Measurements from ENCODE around the gene EP400. TPM values are rescaled to one million over a fixed set of nuclear protein-coding genes. Genes with fewer than 3 reads are reported as not detected.
A peak's percentile ranks its signal among the peaks of the same experiment; 100 is the strongest.
"Not testable (repeated sequence)": the region's sequence is repeated elsewhere in the genome, so short reads cannot be mapped to it uniquely, and the experiment has no call there.

EP400 gene
- total RNA-seq, 1 experiment from 2014 or later = 61.7 TPM

GRCh38 chr12:132079695-132080094 is 130.0 kb downstream of the EP400 start:
- no peak overlapping the region for H2BK120ac ChIP-seq (ENCODE audit: low read depth, low read length, poor library complexity, severe bottlenecking)
- no peak overlapping the region for H3K23ac ChIP-seq (ENCODE audit: insufficient read length, low read depth, low read length)
- H3T11ph ChIP-seq (ENCODE audit: low read length) = no peak overlapping the region
- no peaks in the 10 kb centered on the region for H3K79me2 ChIP-seq (ENCODE audit: insufficient read depth, low read length)
- H3K4me2 ChIP-seq (ENCODE audit: insufficient read depth, insufficient read length, low read length) = no peak overlapping the region
- no peak overlapping the region for H2BK12ac ChIP-seq (ENCODE audit: insufficient read length, low read depth, low read length)
- H2BK20ac ChIP-seq (ENCODE audit: low read depth, low read length, poor library complexity, severe bottlenecking) = no peak overlapping the region
- H3K27me3 ChIP-seq (ENCODE audit: insufficient read depth, low read length) = no peaks in the 10 kb centered on the region
- H3K4me1 ChIP-seq (ENCODE audit: insufficient read depth, low read length) = no peaks in the 10 kb centered on the region
- no peaks in the 10 kb centered on the region for H3K9me3 Mint-ChIP-seq
- H3K14ac ChIP-seq (ENCODE audit: insufficient read depth, low read length) = no peak overlapping the region
- no peaks in the 10 kb centered on the region for H4K20me1 ChIP-seq (ENCODE audit: control insufficient read depth, insufficient read depth, insufficient read length)
- H2AK5ac ChIP-seq (ENCODE audit: insufficient read length, low read length) = no peak overlapping the region
- no peak overlapping the region for H2BK5ac ChIP-seq (ENCODE audit: insufficient read length, low read length)
- peaks cover 5 to 6% of the 10 kb centered on the region in 2 experiments for H3K4me1 Mint-ChIP-seq
- H3K79me1 ChIP-seq (ENCODE audit: insufficient read depth, low read depth, low read length, poor library complexity, severe bottlenecking) = no peaks in the 10 kb centered on the region
- H3K18ac ChIP-seq (ENCODE audit: insufficient read length, low read depth, low read length) = no peak overlapping the region
- peaks cover 2% of the 10 kb centered on the region for H3K27me3 Mint-ChIP-seq (ENCODE audit: low read depth)
- H3K23me2 ChIP-seq (ENCODE audit: insufficient read length, low read depth, low read length, poor library complexity, severe bottlenecking) = peaks cover 5% of the 10 kb centered on the region
- H2AFZ ChIP-seq (ENCODE audit: low read length) = no peak overlapping the region
- DNase-seq = no peak
- no peak for TF ChIP-seq CTCF (conservative IDR thresholded peaks at IDR 0.05)
- no peaks in the 10 kb centered on the region for H3K9me3 ChIP-seq (ENCODE audit: control insufficient read depth, low read depth, low read length)
- no peak overlapping the region for H4K91ac ChIP-seq (ENCODE audit: insufficient read length, low read depth, low read length)
- peaks cover 19 to 39% (median 38%) of the 10 kb centered on the region in 3 experiments; a peak in 6 of 7 replicates for H3K36me3 Mint-ChIP-seq (ENCODE audit: insufficient read depth in 1 of 3, low read depth in 3 of 3)
- H3K4me3 Mint-ChIP-seq = no peak overlapping the region
- no peak overlapping the region for H3K27ac ChIP-seq (ENCODE audit: insufficient read length, low read depth, low read length)
- H4K5ac ChIP-seq (ENCODE audit: insufficient read length, low read depth, low read length) = no peak overlapping the region
- H4K8ac ChIP-seq (replicated peaks; ENCODE audit: insufficient read length, low read depth, low read length) = no peak overlapping the region
- WGBS (ENCODE audit: extremely low coverage, insufficient read length, low lambda C conversion rate) = no CpG with 5 or more reads among the region's 12 CpGs
- no peak overlapping the region for H3K9ac ChIP-seq (ENCODE audit: extremely low read depth, insufficient read length, low read length)
- H3K56ac ChIP-seq (ENCODE audit: insufficient read length, low read depth, low read length) = no peak overlapping the region
- no peak overlapping the region for H3K4ac ChIP-seq (ENCODE audit: low read depth, low read length)
- no peak overlapping the region for H2BK15ac ChIP-seq (ENCODE audit: low read depth, low read length)
- peak overlapping the region in 1 of 3 experiments; percentile 15; a peak in 2 of 7 replicates for H3K27ac Mint-ChIP-seq

- not testable (repeated sequence) for H4K20me1 ChIP-seq (ENCODE audit: control insufficient read depth, insufficient read depth, insufficient read length); H3K4ac ChIP-seq (ENCODE audit: low read depth, low read length); H2BK120ac ChIP-seq (ENCODE audit: low read depth, low read length, poor library complexity, severe bottlenecking); H3K9me3 ChIP-seq (ENCODE audit: control insufficient read depth, low read depth, low read length); H3K79me2 ChIP-seq (ENCODE audit: insufficient read depth, low read length); H3K4me1 ChIP-seq (ENCODE audit: insufficient read depth, low read length); H3K27ac Mint-ChIP-seq; H3K4me3 Mint-ChIP-seq; DNase-seq; H3K9me3 Mint-ChIP-seq; H3T11ph ChIP-seq (ENCODE audit: low read length); H3K27ac ChIP-seq (ENCODE audit: insufficient read length, low read depth, low read length); H4K8ac ChIP-seq (replicated peaks; ENCODE audit: insufficient read length, low read depth, low read length); H3K27me3 ChIP-seq (ENCODE audit: insufficient read depth, low read length); H2AFZ ChIP-seq (ENCODE audit: low read length); H3K27me3 Mint-ChIP-seq (ENCODE audit: low read depth); H2BK5ac ChIP-seq (ENCODE audit: insufficient read length, low read length); H2AK5ac ChIP-seq (ENCODE audit: insufficient read length, low read length); H3K4me2 ChIP-seq (ENCODE audit: insufficient read depth, insufficient read length, low read length); H2BK12ac ChIP-seq (ENCODE audit: insufficient read length, low read depth, low read length); H3K9ac ChIP-seq (ENCODE audit: extremely low read depth, insufficient read length, low read length); H3K18ac ChIP-seq (ENCODE audit: insufficient read length, low read depth, low read length); H3K23ac ChIP-seq (ENCODE audit: insufficient read length, low read depth, low read length); H2BK20ac ChIP-seq (ENCODE audit: low read depth, low read length, poor library complexity, severe bottlenecking); H3K79me1 ChIP-seq (ENCODE audit: insufficient read depth, low read depth, low read length, poor library complexity, severe bottlenecking); H2BK15ac ChIP-seq (ENCODE audit: low read depth, low read length); H3K56ac ChIP-seq (ENCODE audit: insufficient read length, low read depth, low read length); H3K14ac ChIP-seq (ENCODE audit: insufficient read depth, low read length); H4K5ac ChIP-seq (ENCODE audit: insufficient read length, low read depth, low read length); H4K91ac ChIP-seq (ENCODE audit: insufficient read length, low read depth, low read length)
- peaks cover 12% of the 10 kb centered on the region in 2 experiments for H3K4me1 Mint-ChIP-seq
- peaks cover 11% of the 10 kb centered on the region for H3K23me2 ChIP-seq (ENCODE audit: insufficient read length, low read depth, low read length, poor library complexity, severe bottlenecking)
- H3K36me3 Mint-ChIP-seq (ENCODE audit: insufficient read depth in 1 of 3, low read depth in 3 of 3) = peaks cover 22 to 38% (median 35%) of the 10 kb centered on the region in 3 experiments; a peak in 6 of 7 replicates
- no CpG with 5 or more reads among the region's 7 CpGs for WGBS (ENCODE audit: extremely low coverage, insufficient read length, low lambda C conversion rate)
These were observed 130.8 kb downstream of the EP400 start for GRCh38 chr12:132080515-132080914.
